ENCODE results near the gene RALGDS. TPM values are rescaled to one million over a fixed set of nuclear protein-coding genes. Genes with fewer than 3 reads are reported as not detected.

Gene RALGDS
- total RNA-seq, 4 donors from 2014 or later: 14.1 to 67.9 (median 30.3) TPM

DNA sequence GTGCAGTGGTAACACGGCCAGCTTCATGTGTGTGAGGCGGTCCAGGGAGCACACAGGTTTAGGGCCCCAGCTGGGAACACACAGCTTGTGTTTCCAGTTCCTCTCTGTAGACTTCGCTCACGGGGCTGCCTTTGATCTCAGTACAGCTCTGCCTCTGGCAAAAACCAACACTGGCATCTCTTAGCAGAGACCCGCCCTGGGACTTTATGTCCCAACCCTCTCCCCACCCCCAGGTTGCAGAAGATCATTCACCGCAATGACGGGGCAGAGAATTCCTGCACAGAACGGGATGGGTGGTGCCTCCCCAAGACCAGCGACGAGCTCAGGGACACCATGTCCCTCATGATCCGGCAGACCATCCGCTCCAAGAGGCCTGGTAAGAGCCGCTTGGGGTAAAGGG, 64.5 kb downstream of the RALGDS start:
- TF ChIP-seq CTCF (IDR thresholded peaks at IDR 0.05) (no peak), POLR2A (IDR thresholded peaks at IDR 0.05) (no peak)
- Histone ChIP-seq H3K9me3 (no peaks in the 10 kb centered on the region), H3K4me1 (no peaks in the 10 kb centered on the region), H3K4me3 (no peak overlapping the region), H3K36me3 (no peaks in the 10 kb centered on the region), H3K27me3 (no peaks in the 10 kb centered on the region), H3K27ac (no peak overlapping the region)
- intact Hi-C loops (cut with DNase I; ENCODE audit: low total_unique reads): no loop called here
- DNase-seq: no peak

- Histone ChIP-seq H3K27ac (no peak overlapping the region), H3K36me3 (no peaks in the 10 kb centered on the region), H3K4me3 (no peak overlapping the region), H3K9me3 (no peaks in the 10 kb centered on the region), H3K4me1 (no peaks in the 10 kb centered on the region), H3K27me3 (no peaks in the 10 kb centered on the region)
- intact Hi-C loops (cut with DNase I; ENCODE audit: low total_unique reads): no loop called here
- TF ChIP-seq CTCF (IDR thresholded peaks at IDR 0.05) (no peak), POLR2A (IDR thresholded peaks at IDR 0.05) (no peak)
- no peak for DNase-seq
Observed at GRCh38 chr9:133055788-133056420, 65.1 kb downstream of the RALGDS start.

DNA sequence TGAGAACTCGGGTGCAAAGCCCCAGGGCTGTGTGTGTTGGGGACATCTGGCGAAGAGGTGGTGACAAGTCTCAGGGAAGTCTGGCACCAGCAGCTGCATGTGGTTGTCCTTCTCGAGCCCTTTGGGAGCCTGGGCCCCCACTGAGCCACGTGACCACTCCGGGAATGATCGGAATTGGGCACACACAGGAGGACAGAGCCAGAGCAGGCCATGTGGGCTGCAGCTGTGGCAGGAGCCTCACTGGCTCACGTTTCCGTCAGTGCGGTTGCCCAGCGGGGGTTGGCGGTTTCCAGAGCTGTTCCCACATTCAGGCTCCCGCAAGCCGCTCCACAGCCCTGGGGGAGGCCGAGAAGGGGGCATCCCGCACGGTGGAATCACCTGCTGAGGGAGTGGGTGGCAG, 66.1 kb downstream of the RALGDS start:
- DNase-seq: no peak
- TF ChIP-seq CTCF (IDR thresholded peaks at IDR 0.05) (no peak), POLR2A (IDR thresholded peaks at IDR 0.05) (no peak)
- no peak overlapping the region for H3K27ac ChIP-seq
- intact Hi-C loops (cut with DNase I; ENCODE audit: low total_unique reads): no loop called here
- H3K27me3 ChIP-seq: no peaks in the 10 kb centered on the region
- no peaks in the 10 kb centered on the region for H3K4me1 ChIP-seq
- H3K36me3 ChIP-seq: no peaks in the 10 kb centered on the region
- H3K4me3 ChIP-seq: no peak overlapping the region
- H3K9me3 ChIP-seq: no peaks in the 10 kb centered on the region

GRCh38 chr9:133054194-133054890, 66.7 kb downstream of the RALGDS start:
- Histone ChIP-seq H3K27ac (no peak overlapping the region), H3K4me1 (no peaks in the 10 kb centered on the region), H3K9me3 (no peaks in the 10 kb centered on the region), H3K36me3 (no peaks in the 10 kb centered on the region), H3K27me3 (no peaks in the 10 kb centered on the region), H3K4me3 (no peak overlapping the region)
- no peak for DNase-seq
- TF ChIP-seq POLR2A (IDR thresholded peaks at IDR 0.05) (no peak), CTCF (IDR thresholded peaks at IDR 0.05) (no peak)
- intact Hi-C loops (cut with DNase I; ENCODE audit: low total_unique reads): no loop called here

GRCh38 chr9:133051966-133052539, 69.0 kb downstream of the RALGDS start:
- no peaks in the 10 kb centered on the region for H3K9me3 ChIP-seq
- H3K27me3 ChIP-seq: no peaks in the 10 kb centered on the region
- TF ChIP-seq POLR2A (IDR thresholded peaks at IDR 0.05) (no peak), CTCF (IDR thresholded peaks at IDR 0.05) (no peak)
- H3K27ac ChIP-seq: no peak overlapping the region
- no peak overlapping the region for H3K4me3 ChIP-seq
- H3K4me1 ChIP-seq: no peaks in the 10 kb centered on the region
- no peak for DNase-seq
- H3K36me3 ChIP-seq: no peaks in the 10 kb centered on the region
- intact Hi-C loops (cut with DNase I; ENCODE audit: low total_unique reads): no loop called here
